Measurements from ENCODE around the gene NUTM2F.
"Not testable (repeated sequence)": the region's sequence is repeated elsewhere in the genome, so short reads cannot be mapped to it uniquely, and the experiment has no call there.

NUTM2F gene

DNA sequence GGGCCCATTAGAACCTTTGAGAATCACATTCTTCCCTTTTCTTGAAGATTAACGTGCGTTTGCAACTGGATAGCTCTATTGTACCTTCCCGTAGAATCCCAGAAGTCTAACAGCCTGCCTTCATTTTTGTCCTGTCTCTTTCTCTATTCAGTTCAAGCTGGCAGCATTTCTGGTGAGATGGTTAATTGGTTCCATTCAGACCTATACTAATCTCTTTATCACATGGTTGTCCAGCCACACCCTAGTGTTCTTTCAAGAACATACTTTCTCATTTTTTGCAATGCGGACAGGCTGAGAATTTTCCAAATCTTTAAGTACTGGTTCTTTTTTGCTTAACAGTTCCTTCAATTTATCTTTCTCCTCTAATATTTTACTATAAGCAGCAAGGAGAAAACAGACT lies 26.0 kb downstream of the NUTM2F start:
- no peaks in the 10 kb centered on the region for H3K9me3 ChIP-seq (ENCODE audit: low read length)

DNA sequence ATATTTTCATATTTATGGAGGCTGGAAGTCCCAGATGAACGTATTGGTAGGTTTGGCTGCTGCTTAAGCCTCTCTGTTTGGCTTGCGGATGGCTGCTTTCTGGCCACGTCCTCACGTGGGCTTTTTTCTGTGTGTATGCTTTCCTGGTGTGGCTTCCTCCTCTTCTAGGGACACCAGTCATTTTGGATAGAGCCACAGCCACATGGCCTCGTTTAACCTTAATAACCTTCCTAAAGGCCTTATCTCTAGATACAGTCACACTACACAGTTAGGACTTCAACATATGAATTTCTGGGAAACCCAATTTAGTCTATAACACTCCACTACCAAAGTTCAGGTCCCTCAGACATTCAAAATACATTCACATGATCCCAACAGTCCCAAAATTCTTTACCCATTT lies 26.9 kb downstream of the NUTM2F start:
- Histone ChIP-seq H3K9ac (ENCODE audit: low read length) (no peak overlapping the region), H3K4me1 (ENCODE audit: insufficient read depth, low read length) (peaks cover 20% of the 10 kb centered on the region), H3K27me3 (ENCODE audit: control insufficient read depth in 1 of 2, insufficient read depth in 2 of 2, low read length in 2 of 2) (no peaks in the 10 kb centered on the region)

More for the DNA sequence above, 26.0 kb downstream of the NUTM2F start:
- no peaks in the 10 kb centered on the region for H3K27me3 ChIP-seq (ENCODE audit: control insufficient read depth in 1 of 2, insufficient read depth in 2 of 2, low read length in 2 of 2)
- no peaks in the 10 kb centered on the region for H3K36me3 ChIP-seq (ENCODE audit: insufficient read depth, low read length)
- no peak overlapping the region for H3K4me3 ChIP-seq (ENCODE audit: low read depth in 1 of 2, low read length in 2 of 2)
- no peak overlapping the region for H3K27ac ChIP-seq (ENCODE audit: low read depth, low read length)
- no peak overlapping the region for H3K9ac ChIP-seq (ENCODE audit: low read length)
- peaks cover 20% of the 10 kb centered on the region for H3K4me1 ChIP-seq (ENCODE audit: insufficient read depth, low read length)

DNA sequence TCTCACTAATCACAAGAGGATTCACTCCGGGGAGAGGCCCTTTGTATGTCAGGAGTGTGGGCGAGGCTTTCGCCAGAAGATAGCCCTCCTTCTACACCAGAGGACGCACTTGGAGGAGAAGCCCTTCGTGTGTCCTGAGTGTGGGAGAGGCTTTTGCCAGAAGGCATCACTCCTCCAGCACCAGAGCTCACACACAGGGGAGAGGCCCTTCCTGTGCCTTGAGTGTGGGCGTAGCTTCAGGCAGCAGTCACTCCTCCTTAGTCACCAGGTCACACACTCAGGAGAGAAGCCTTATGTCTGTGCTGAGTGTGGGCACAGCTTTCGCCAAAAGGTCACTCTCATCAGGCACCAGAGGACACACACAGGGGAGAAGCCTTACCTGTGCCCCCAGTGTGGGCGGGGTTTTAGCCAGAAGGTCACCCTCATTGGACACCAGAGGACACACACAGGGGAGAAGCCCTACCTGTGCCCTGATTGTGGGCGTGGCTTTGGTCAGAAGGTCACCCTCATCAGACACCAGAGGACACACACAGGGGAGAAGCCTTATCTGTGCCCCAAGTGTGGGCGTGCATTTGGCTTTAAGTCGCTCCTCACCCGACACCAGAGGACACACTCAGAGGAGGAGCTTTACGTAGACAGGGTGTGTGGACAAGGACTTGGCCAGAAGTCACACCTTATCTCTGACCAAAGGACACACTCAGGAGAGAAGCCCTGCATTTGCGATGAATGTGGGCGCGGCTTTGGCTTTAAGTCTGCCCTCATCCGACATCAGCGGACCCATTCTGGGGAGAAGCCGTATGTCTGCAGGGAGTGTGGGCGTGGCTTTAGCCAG lies 27.8 kb downstream of the NUTM2F start:
- Histone ChIP-seq H3K9ac (ENCODE audit: low read length) (no peak overlapping the region), H3K36me3 (ENCODE audit: insufficient read depth, low read length) (no peaks in the 10 kb centered on the region), H3K27me3 (ENCODE audit: control insufficient read depth in 1 of 2, insufficient read depth in 2 of 2, low read length in 2 of 2) (no peaks in the 10 kb centered on the region), H3K9me3 (ENCODE audit: low read length) (no peaks in the 10 kb centered on the region), H3K27ac (ENCODE audit: low read depth, low read length) (no peak overlapping the region), H3K4me1 (ENCODE audit: insufficient read depth, low read length) (peaks cover 20% of the 10 kb centered on the region), H3K4me3 (ENCODE audit: low read depth in 1 of 2, low read length in 2 of 2) (no peak overlapping the region)

More for the DNA sequence above, 26.9 kb downstream of the NUTM2F start:
- no peaks in the 10 kb centered on the region for H3K36me3 ChIP-seq (ENCODE audit: insufficient read depth, low read length)
- H3K4me3 ChIP-seq (ENCODE audit: low read depth in 1 of 2, low read length in 2 of 2), result no peak overlapping the region
- H3K27ac ChIP-seq (ENCODE audit: low read depth, low read length), result no peak overlapping the region
- H3K9me3 ChIP-seq (ENCODE audit: low read length), result no peaks in the 10 kb centered on the region

DNA sequence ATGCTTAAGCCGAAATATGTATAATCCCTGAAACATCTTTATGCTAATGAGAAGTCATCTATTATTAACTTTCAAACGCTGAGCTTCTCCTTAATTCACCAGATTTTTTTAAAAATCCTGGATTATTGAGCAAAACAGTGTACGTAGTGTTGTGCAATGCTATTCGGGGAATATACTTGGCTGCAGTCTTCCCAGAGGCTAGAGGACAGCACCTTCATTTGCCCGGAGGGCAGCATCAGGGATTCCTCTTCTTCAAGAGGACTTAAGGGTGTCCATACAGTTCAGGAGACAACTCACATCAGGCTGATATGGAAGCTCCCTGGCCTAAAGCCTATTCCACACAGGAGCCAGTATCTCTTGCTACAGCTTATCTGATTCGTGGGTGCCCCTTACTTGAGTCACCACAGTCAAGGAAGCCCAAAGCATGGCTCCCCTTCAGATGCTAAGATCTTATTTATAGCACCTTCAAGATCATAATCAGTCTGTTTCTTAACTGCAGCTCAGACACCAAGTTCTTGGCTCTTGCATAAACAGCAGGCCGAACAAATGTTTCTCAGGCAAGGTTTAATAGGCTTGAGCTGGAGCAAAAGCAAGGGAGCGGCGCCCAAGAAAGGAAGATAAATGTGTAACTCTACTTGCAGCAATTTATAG lies 29.4 kb downstream of the NUTM2F start:
- Histone ChIP-seq H3K4me3 (ENCODE audit: low read depth in 1 of 2, low read length in 2 of 2) (no peak overlapping the region), H3K27me3 (ENCODE audit: control insufficient read depth in 1 of 2, insufficient read depth in 2 of 2, low read length in 2 of 2) (no peaks in the 10 kb centered on the region), H3K27ac (ENCODE audit: low read depth, low read length) (peak overlapping the region; percentile 62), H3K36me3 (ENCODE audit: insufficient read depth, low read length) (peaks cover 5% of the 10 kb centered on the region), H3K9ac (ENCODE audit: low read length) (no peak overlapping the region), H3K9me3 (ENCODE audit: low read length) (no peaks in the 10 kb centered on the region), H3K4me1 (ENCODE audit: insufficient read depth, low read length) (peaks cover 20% of the 10 kb centered on the region)

DNA sequence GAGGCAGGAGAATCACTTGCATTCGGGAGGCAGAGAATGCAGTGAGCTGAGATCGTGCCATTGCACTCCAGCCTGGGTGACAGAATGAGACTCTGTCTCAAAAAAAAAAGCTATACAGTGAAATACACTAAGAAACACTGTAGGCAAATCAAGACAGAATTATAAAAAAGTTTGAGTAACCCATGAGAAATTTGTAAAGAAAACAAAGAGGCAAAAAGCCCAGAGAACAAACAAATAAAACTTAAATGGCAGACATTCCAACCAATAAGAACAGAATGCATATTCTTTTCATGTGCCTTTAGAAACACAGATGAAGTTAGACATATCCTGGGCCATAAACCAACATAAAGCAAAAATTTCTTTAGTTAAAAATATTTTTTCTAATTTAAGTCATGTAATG lies 38.8 kb downstream of the NUTM2F start:
- peaks cover 24% of the 10 kb centered on the region for H3K36me3 ChIP-seq (ENCODE audit: insufficient read depth, low read length)
- no peak overlapping the region for H3K27ac ChIP-seq (ENCODE audit: low read depth, low read length)
- H3K4me3 ChIP-seq (ENCODE audit: low read depth in 1 of 2, low read length in 2 of 2), result no peak overlapping the region
- H3K9ac ChIP-seq (ENCODE audit: low read length), result no peak overlapping the region
- no peaks in the 10 kb centered on the region for H3K9me3 ChIP-seq (ENCODE audit: low read length)
- H3K4me1 ChIP-seq (ENCODE audit: insufficient read depth, low read length), result peaks cover 12% of the 10 kb centered on the region
- no peaks in the 10 kb centered on the region for H3K27me3 ChIP-seq (ENCODE audit: control insufficient read depth in 1 of 2, insufficient read depth in 2 of 2, low read length in 2 of 2)

DNA sequence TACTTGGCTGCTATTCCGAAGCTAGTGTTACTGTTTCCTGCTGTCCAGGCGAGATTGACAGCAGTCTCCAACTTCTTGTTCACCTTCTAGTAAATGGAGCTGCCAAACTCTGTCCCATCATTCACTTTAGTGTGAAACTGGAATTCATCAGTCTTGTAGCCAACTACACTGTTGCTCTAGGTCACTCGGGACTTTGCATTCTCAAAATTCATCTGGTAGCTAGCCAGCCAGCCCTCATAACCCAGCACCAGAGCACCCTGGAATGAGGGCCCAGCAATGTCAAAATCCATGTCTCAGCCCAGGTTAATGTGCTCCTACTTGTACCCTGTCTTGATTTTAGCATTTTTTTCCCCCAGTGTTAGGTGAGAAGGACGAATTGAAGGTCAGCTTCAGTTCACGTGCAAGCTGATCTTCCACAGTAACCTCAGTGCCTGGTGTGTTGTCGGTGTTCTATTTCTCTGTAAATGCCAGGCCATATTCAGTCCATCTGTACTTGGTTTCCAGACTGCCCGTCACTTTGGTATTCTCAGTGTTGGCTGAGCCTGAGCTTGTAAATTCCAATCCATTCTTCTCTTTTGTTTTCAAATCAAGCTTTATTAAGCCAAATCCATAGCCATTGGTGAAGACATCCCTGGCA lies 40.4 kb downstream of the NUTM2F start:
- H3K9me3 ChIP-seq (ENCODE audit: low read length), result no peaks in the 10 kb centered on the region
- H3K36me3 ChIP-seq (ENCODE audit: insufficient read depth, low read length), result peaks cover 12% of the 10 kb centered on the region
- no peak overlapping the region for H3K4me3 ChIP-seq (ENCODE audit: low read depth in 1 of 2, low read length in 2 of 2)
- H3K27me3 ChIP-seq (ENCODE audit: control insufficient read depth in 1 of 2, insufficient read depth in 2 of 2, low read length in 2 of 2), result no peaks in the 10 kb centered on the region
- H3K4me1 ChIP-seq (ENCODE audit: insufficient read depth, low read length), result peaks cover 12% of the 10 kb centered on the region
- H3K9ac ChIP-seq (ENCODE audit: low read length), result no peak overlapping the region
- no peak overlapping the region for H3K27ac ChIP-seq (ENCODE audit: low read depth, low read length)

DNA sequence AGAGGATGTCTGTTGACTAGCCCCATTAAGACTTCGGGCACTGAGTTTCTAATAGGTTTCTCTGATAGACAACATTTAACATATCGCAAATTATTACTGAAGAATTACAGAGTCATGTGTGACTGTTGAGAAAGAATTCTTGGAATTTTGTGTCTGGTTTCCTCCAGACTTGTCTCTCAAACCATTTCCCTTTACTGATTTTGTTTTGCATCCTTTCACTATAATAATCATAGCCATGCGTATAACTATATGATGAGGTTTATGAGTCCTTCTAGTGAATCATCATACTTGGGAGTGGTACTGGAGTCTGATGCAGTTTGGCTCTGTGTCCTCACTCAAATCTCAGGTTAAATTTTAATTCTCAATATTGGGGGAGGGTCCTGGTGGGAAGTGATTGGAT lies 42.3 kb downstream of the NUTM2F start:
- no peaks in the 10 kb centered on the region for H3K27me3 ChIP-seq (ENCODE audit: control insufficient read depth in 1 of 2, insufficient read depth in 2 of 2, low read length in 2 of 2)
- H3K9ac ChIP-seq (ENCODE audit: low read length), result no peak overlapping the region
- H3K27ac ChIP-seq (ENCODE audit: low read depth, low read length), result no peak overlapping the region
- no peaks in the 10 kb centered on the region for H3K36me3 ChIP-seq (ENCODE audit: insufficient read depth, low read length)
- H3K4me1 ChIP-seq (ENCODE audit: insufficient read depth, low read length), result peaks cover 12% of the 10 kb centered on the region
- no peaks in the 10 kb centered on the region for H3K9me3 ChIP-seq (ENCODE audit: low read length)
- no peak overlapping the region for H3K4me3 ChIP-seq (ENCODE audit: low read depth in 1 of 2, low read length in 2 of 2)

DNA sequence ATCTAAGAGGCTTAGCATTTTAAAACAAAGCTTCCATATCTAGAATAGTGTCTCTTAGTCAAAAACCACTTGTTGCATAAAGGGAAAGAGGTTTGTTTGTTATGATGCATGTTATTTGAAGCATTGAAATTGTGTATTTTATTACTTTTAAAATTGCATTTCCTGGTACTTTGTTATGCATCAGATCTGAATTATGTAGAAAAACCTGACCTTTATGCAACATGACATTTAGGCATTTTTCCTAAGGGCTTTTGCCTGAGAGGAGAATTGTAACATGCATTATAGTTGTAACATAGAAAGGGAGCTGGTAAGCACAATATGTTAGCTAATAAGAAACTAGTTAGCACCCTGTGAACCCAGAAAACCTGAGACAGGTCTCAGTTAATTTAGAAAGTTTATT lies 47.3 kb downstream of the NUTM2F start:
- H3K27ac ChIP-seq (ENCODE audit: low read depth, low read length), result no peak overlapping the region
- H3K27me3 ChIP-seq (ENCODE audit: control insufficient read depth in 1 of 2, insufficient read depth in 2 of 2, low read length in 2 of 2), result no peaks in the 10 kb centered on the region
- no peak overlapping the region for H3K9ac ChIP-seq (ENCODE audit: low read length)
- no peaks in the 10 kb centered on the region for H3K9me3 ChIP-seq (ENCODE audit: low read length)
- no peaks in the 10 kb centered on the region for H3K4me1 ChIP-seq (ENCODE audit: insufficient read depth, low read length)
- peaks cover 6% of the 10 kb centered on the region for H3K36me3 ChIP-seq (ENCODE audit: insufficient read depth, low read length)
- H3K4me3 ChIP-seq (ENCODE audit: low read depth in 1 of 2, low read length in 2 of 2), result no peak overlapping the region

DNA sequence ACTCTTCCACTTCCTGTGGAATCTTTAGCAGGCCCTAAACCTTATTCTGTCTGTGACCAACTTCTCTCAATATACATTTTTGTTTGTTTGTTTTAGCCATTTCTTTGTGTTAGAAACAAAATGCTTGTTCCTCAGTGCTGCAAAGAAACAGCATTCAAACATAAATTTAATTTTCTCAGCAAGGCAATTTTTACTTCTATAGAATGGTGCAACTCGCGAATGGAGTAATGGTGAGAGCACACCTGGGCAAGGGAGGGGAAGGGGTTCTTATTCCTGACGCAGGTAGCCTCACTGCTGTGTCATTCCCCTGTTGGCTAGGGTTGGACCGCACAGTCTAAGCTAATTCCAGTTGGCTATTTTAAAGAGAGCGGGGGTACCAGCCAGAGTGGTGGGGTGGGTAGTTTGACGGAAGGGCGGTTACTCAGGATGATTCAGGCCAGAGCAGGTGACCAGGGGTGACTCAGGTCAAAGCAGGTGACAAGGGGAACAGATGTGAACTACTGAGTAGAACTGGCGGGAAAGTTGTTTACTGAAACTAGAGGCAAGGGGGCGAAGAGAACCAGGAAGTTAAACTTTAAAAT lies 47.9 kb downstream of the NUTM2F start:
- no peak overlapping the region for H3K4me3 ChIP-seq (ENCODE audit: low read depth in 1 of 2, low read length in 2 of 2)
- H3K27ac ChIP-seq (ENCODE audit: low read depth, low read length), result no peak overlapping the region
- H3K4me1 ChIP-seq (ENCODE audit: insufficient read depth, low read length), result no peaks in the 10 kb centered on the region
- H3K36me3 ChIP-seq (ENCODE audit: insufficient read depth, low read length), result peaks cover 6% of the 10 kb centered on the region
- H3K27me3 ChIP-seq (ENCODE audit: control insufficient read depth in 1 of 2, insufficient read depth in 2 of 2, low read length in 2 of 2), result no peaks in the 10 kb centered on the region
- H3K9me3 ChIP-seq (ENCODE audit: low read length), result no peaks in the 10 kb centered on the region
- no peak overlapping the region for H3K9ac ChIP-seq (ENCODE audit: low read length)

DNA sequence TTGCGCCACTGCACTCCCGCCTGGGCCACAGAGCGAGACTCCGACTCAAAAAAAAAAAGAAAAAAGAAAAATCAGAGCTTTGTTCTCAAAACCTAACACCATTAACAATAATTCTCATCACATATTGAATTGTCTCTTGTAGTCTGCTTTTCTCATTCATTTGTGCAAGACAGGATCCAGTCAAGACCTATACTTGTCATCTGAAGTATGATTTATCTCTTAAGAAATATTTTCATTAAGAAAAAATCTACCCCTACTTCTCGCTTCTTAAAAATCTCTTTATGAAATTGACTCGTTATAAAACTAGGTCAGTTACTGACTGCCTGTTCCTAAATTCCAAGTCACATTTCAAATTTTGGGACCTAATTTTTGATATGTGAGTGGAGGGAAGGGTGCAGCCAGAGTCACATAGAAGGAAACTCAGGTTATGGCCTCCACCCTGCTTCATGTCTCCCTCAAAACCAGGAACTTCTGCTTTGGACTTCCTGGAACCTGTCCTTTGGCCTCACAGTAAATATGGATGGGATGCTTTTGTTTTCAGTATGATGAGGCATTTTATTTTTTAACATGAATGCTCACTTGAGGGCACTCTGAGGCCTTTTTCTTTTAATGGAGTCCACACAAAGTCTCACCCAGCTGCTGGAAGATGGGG lies 50.4 kb downstream of the NUTM2F start:
- Histone ChIP-seq H3K9me3 (ENCODE audit: low read length) (no peaks in the 10 kb centered on the region), H3K27ac (ENCODE audit: low read depth, low read length) (no peak overlapping the region), H3K4me3 (ENCODE audit: low read depth in 1 of 2, low read length in 2 of 2) (no peak overlapping the region), H3K27me3 (ENCODE audit: control insufficient read depth in 1 of 2, insufficient read depth in 2 of 2, low read length in 2 of 2) (no peaks in the 10 kb centered on the region), H3K9ac (ENCODE audit: low read length) (no peak overlapping the region), H3K36me3 (ENCODE audit: insufficient read depth, low read length) (peaks cover 6% of the 10 kb centered on the region), H3K4me1 (ENCODE audit: insufficient read depth, low read length) (no peaks in the 10 kb centered on the region)

DNA sequence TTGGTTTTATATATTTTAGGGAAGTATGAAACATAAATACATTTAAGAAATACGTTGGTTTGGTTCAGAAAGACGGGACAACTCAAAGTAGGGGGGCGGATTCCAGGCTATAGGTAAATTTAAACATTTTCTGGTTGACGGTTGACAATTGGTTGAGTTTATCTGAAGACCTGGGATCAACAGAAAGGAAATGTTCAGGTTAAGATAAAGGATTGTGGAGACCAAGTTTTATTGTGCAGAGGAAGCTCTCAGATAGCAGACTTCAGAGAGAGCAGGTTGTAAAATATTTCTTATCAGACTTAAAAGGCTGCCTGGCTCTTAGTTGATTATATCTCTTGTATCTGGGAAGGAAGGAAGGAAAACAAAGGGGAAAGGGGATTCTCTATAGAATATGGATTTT lies 51.4 kb downstream of the NUTM2F start:
- H3K36me3 ChIP-seq (ENCODE audit: insufficient read depth, low read length); H3K4me1 ChIP-seq (ENCODE audit: insufficient read depth, low read length); H3K27ac ChIP-seq (ENCODE audit: low read depth, low read length): not testable (repeated sequence)

More for the DNA sequence above, 51.4 kb downstream of the NUTM2F start:
- H3K27me3 ChIP-seq (ENCODE audit: control insufficient read depth in 1 of 2, insufficient read depth in 2 of 2, low read length in 2 of 2); H3K9me3 ChIP-seq (ENCODE audit: low read length); H3K4me3 ChIP-seq (ENCODE audit: low read depth in 1 of 2, low read length in 2 of 2); H3K9ac ChIP-seq (ENCODE audit: low read length): not testable (repeated sequence)
